HepG2 (cell line): ENCODE measurements around the gene PIANP. TPM values are rescaled to one million over a fixed set of nuclear protein-coding genes. Genes with fewer than 3 reads are reported as not detected.

ENCODE experiments used
- ARNTL ChIP-seq: sonication (generic); formaldehyde crosslinking; IDR thresholded peaks from 2 replicates; pipeline ENCODE4 v1.4.0; 2020; ENCODE audit warnings: mild to moderate bottlenecking, missing genetic modification reagents
- ATM ChIP-seq: fragments of 450-650 bp; IDR thresholded peaks from 2 replicates; pipeline ENCODE4 v1.7.1; 2017; ENCODE audit warnings: mild to moderate bottlenecking, borderline replicate concordance
- CREB1 ChIP-seq, 2 experiments: fragments of 450-650 bp in 1 of 2; IDR thresholded peaks; 2 replicates each; pipeline ENCODE4 v1.6.1; 2016 to 2017; ENCODE audit warnings: control low read depth in 1 of 2, mild to moderate bottlenecking in 1 of 2, missing compliant biosample characterization in 1 of 2, missing genetic modification characterization in 1 of 2
- HNRNPL ChIP-seq: fragments of 200-400 bp; formaldehyde crosslinking; IDR thresholded peaks from 2 replicates; pipeline ENCODE4 v1.6.1; 2017; ENCODE audit warnings: mild to moderate bottlenecking, low read depth, low read length
- MTF1 ChIP-seq: sonication (generic); formaldehyde crosslinking; IDR thresholded peaks from 2 replicates; pipeline ENCODE4 v1.5.0; 2020; ENCODE audit warnings: missing genetic modification reagents
- NFIB ChIP-seq: sonication (generic); formaldehyde crosslinking; IDR thresholded peaks from 2 replicates; pipeline ENCODE4 v1.9.0; 2021; ENCODE audit warnings: missing genetic modification reagents, mild to moderate bottlenecking, borderline replicate concordance
- TBX3 ChIP-seq: fragments of 450-650 bp; IDR thresholded peaks from 2 replicates; pipeline ENCODE4 v1.6.1; 2017; ENCODE audit warnings: antibody characterized with exemption, mild to moderate bottlenecking, inconsistent platforms, borderline replicate concordance
- ZBTB1 ChIP-seq: sonication (generic); formaldehyde crosslinking; IDR thresholded peaks from 2 replicates; pipeline ENCODE4 v1.4.0; 2020; ENCODE audit warnings: missing genetic modification reagents, borderline replicate concordance
- ZNF407 ChIP-seq: sonication (generic); formaldehyde crosslinking; IDR thresholded peaks from one replicate; pipeline ENCODE4 v1.5.1; 2020; ENCODE audit warnings: mild to moderate bottlenecking, missing genetic modification reagents; ENCODE audit errors: not compliant biosample characterization
- ZNF605 ChIP-seq: sonication (generic); formaldehyde crosslinking; IDR thresholded peaks from 2 replicates; pipeline ENCODE4 v1.8.0; 2022; ENCODE audit warnings: mild to moderate bottlenecking, missing genetic modification reagents
- ZSCAN5A ChIP-seq: sonication (generic); formaldehyde crosslinking; IDR thresholded peaks from 2 replicates; pipeline ENCODE4 v1.8.0; 2022; ENCODE audit warnings: mild to moderate bottlenecking, missing genetic modification reagents, borderline replicate concordance
- ZXDC ChIP-seq: sonication (generic); formaldehyde crosslinking; IDR thresholded peaks from 2 replicates; pipeline ENCODE4 v1.5.0; 2020; ENCODE audit warnings: mild to moderate bottlenecking, missing genetic modification reagents
- polyA plus RNA-seq, 8 experiments: library from polyadenylated mRNA; depleted of rRNA in 3 of 8; stranded (reverse) in 7 of 8; unstranded in 1 of 8; fragments of >200 nt; fragmentation: Illumina TruSeq in 4 of 8; extraction: Trizol in 4 of 8; gene quantifications; 2 replicates each; pipeline versions ENCODE4 v1.2.1 to v1.2.3, GENCODE V29; 2011 to 2016; ENCODE audit warnings: low read depth in 4 of 8, missing spikeins in 1 of 8, mixed read lengths in 1 of 8; ENCODE audit not compliant: insufficient read depth in 1 of 8
- total RNA-seq, 5 experiments: library from RNA; depleted of rRNA; stranded (reverse); fragments of >200 nt; fragmentation: Illumina TruSeq; extraction: Trizol; gene quantifications; 2 replicates each; pipeline ENCODE4 v1.2.3, GENCODE V29; 2016; ENCODE audit warnings: low read depth in 1 of 5

PIANP gene
- total and polyA plus RNA-seq, 2 of the 13 experiments (the other 11 are each of a cell fraction or from before 2014, with no cell fraction given) = not detected

GRCh38 chr12:6662906-6663742 lies 37.5 kb downstream of the PIANP start, which contains the start of gene ING4 (continued):
- TF ChIP-seq ZXDC (peak; percentile 14; the same call in 1 of the 2 replicates), ARNTL (no peak), ZNF605 (CRISPR knock-in tag) (peak; percentile 46; the same call in 1 of the 2 replicates), ZNF407 (CRISPR knock-in tag) (peak; percentile 37), MTF1 (CRISPR knock-in tag) (no peak), CREB1 (IDR thresholded peaks at IDR 0.05) (peak; percentile 100), CREB1 (CRISPR knock-in tag; IDR thresholded peaks at IDR 0.05) (peak; percentile 100), ZBTB1 (CRISPR knock-in tag) (no peak), NFIB (CRISPR knock-in tag) (no peak), ZSCAN5A (CRISPR knock-in tag) (0 out of 2 replicates have a peak, but pooled peaks have one; percentile 19), TBX3 (no peak; the same call in 1 of the 2 replicates), HNRNPL (no peak), ATM (no peak)
